ENCODE measurements around the gene SDE2. TPM values are rescaled to one million over a fixed set of nuclear protein-coding genes. Genes with fewer than 3 reads are reported as not detected.
A peak's percentile ranks its signal among the peaks of the same experiment; 100 is the strongest.
"Not testable (repeated sequence)": the region's sequence is repeated elsewhere in the genome, so short reads cannot be mapped to it uniquely, and the experiment has no call there.

SDE2 gene
- total and polyA plus RNA-seq, 12 donors = 4.3 to 32.9 (median 16.9) TPM

DNA sequence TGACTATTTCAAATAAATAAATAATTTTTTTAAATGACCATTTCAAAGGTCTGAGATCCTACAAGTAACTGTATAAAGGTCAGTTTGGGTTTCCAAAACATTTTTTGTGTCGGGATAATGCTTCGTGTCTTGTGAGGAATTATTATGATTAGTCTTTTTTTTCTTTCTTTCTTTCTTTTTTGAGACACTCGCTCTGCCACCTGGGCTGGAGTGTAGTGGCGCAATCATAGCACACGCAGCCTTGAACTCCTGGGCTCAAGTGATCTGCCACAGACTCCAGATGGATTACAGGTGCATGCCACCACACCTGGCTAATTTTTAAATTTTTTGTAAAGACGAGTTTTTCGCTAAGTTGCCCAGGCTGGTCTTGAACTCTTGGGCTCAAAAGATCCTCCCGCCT, 1.9 kb upstream of the SDE2 start:
- H3K27ac ChIP-seq = peak overlapping the region in 2 of 5 donors; percentile 84 to 89
- TF ChIP-seq POLR2A (IDR thresholded peaks at IDR 0.05) = no peak
- H3K9me3 ChIP-seq (replicated peaks in 1 of 3) = no peaks in the 10 kb centered on the region
- 82 to 88% (median 86%) methylated on average over 8 of the region's 8 CpGs for WGBS, 4 donors
- H3K4me1 ChIP-seq (replicated peaks in 1 of 2) = peaks cover 22 to 31% of the 10 kb centered on the region in 2 donors
- DNase-seq = no peak
- peaks cover 0 to 3% of the 10 kb centered on the region in 2 donors for H3K36me3 ChIP-seq (replicated peaks in 1 of 2)
- intact Hi-C loops (cut with DNase I) = loop anchor here in 1 of 2 donors (5.0 kb wide), 1 partner anchor 56 kb away; no protein-coding TSS in a partner anchor
- no peaks in the 10 kb centered on the region for H3K27me3 ChIP-seq
- H3K4me3 ChIP-seq = no peak overlapping the region

DNA sequence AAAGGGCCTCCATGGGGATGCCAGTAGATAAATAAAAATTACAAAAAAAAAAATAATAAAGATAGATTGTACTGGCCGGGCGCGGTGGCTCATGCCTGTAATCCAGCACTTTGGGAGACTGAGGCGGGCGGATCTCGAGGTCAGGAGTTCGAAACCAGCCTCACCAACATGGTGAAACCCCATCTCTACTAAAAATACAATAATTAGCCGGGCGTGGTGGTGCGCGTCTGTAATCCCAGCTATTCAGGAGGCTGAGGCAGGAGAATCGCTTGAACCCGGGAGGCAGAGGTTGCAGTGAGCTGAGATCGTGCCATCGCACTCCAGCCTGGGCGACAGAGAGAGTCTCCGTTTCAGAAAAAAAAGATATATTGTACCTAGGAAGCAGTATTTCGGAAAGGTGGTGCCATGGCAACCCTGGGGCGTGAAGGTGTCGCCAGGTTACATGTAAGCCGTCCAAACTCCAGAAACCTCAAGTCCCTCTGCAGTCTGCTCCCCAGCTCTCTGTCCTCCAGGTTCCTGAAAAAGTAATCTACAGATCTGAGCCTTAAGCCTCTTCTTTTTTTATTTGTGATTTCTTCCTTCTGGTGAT, 1.4 kb upstream of the SDE2 start:
- intact Hi-C loops (cut with DNase I) = loop anchor here in 1 of 2 donors (5.0 kb wide), 1 partner anchor 57 kb away; no protein-coding TSS in a partner anchor
- Histone ChIP-seq H3K4me1 (replicated peaks in 1 of 2) (peaks cover 22 to 36% of the 10 kb centered on the region in 2 donors), H3K27ac (peak overlapping the region in 3 of 5 donors; percentile 16 to 93 (median 92))
- not testable (repeated sequence) for H3K4me3 ChIP-seq; DNase-seq; H3K9me3 ChIP-seq (replicated peaks in 1 of 3); H3K36me3 ChIP-seq (replicated peaks in 1 of 2); H3K27me3 ChIP-seq
- WGBS, 4 donors = 86 to 93% (median 89%) methylated on average over 21 of the region's 21 CpGs

DNA sequence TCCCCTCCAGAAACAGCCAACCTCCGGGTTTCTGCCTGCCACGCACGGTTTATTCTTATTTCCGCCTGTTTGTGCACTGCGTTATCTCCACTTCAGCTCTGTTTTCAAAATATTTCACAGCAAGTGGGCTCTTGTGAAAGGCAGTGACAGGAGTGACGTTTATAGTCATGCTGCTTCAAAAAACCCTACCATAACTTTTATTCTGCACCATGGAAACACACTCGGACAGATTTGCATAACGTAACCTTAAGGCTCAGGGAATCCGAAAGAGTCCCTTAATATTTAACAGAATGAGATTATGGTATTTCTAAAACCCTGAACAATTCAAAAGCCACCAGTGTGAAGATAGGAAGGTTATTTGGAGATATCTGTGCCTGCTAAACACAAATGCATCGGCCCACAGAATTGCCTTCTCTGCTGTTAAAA, 782 bp upstream of the SDE2 start:
- TF ChIP-seq, protein P1, sequence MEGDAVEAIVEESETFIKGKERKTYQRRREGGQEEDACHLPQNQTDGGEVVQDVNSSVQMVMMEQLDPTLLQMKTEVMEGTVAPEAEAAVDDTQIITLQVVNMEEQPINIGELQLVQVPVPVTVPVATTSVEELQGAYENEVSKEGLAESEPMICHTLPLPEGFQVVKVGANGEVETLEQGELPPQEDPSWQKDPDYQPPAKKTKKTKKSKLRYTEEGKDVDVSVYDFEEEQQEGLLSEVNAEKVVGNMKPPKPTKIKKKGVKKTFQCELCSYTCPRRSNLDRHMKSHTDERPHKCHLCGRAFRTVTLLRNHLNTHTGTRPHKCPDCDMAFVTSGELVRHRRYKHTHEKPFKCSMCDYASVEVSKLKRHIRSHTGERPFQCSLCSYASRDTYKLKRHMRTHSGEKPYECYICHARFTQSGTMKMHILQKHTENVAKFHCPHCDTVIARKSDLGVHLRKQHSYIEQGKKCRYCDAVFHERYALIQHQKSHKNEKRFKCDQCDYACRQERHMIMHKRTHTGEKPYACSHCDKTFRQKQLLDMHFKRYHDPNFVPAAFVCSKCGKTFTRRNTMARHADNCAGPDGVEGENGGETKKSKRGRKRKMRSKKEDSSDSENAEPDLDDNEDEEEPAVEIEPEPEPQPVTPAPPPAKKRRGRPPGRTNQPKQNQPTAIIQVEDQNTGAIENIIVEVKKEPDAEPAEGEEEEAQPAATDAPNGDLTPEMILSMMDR (IDR thresholded peaks at IDR 0.05) = no peak
- no peak for TF ChIP-seq POLR2A (IDR thresholded peaks at IDR 0.05)
- Histone ChIP-seq H3K27me3 (no peaks in the 10 kb centered on the region), H3K4me1 (replicated peaks in 1 of 2) (peaks cover 22 to 42% of the 10 kb centered on the region in 2 donors), H3K9me3 (replicated peaks in 1 of 3) (no peaks in the 10 kb centered on the region), H3K36me3 (replicated peaks in 1 of 2) (peaks cover 0 to 6% of the 10 kb centered on the region in 2 donors), H3K27ac (peak overlapping the region; percentile 16 to 93 (median 88)), H3K4me3 (peak overlapping the region in 2 of 4 donors; percentile 72 to 80)
- no peak for DNase-seq
- 41 to 54% (median 44%) methylated on average over 10 of the region's 10 CpGs for WGBS, 4 donors
- intact Hi-C loops (cut with DNase I) = loop anchor here in 1 of 2 donors (5.0 kb wide), 1 partner anchor 57 kb away; no protein-coding TSS in a partner anchor

DNA sequence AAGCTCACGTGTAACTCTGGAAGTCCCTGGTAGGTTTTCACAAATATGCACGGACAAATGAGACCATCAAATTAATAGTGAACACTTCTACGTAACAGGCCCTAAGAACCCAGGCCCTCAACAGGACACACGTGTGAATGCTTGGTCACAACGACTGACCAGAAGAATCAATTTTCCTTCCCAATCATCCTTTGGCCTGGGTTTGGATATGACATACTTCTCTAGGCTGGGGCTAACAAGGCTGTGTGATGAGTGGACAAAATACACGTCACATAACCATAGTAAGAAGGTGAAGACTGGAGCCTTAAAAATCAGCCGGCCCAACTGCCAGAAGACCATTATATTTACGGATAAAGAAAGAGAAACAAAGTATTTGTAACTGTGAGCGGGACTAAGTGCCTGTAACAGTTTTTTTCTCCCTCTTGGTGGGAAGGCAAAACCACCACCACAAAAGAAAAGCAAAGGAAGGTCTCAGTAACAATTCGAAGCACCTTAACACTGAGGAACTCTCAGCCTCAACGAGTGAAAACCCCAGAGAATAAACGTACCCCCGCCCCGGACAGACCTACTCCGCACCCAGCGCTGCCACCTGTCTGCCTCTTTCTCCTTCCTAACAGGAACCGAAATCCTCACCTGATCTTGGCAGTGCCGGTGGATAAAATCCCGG, 450 bp downstream of the SDE2 start:
- 0 to 1% (median 1%) methylated on average over 17 to 19 of the region's 19 CpGs for WGBS, 4 donors
- no peaks in the 10 kb centered on the region for H3K27me3 ChIP-seq
- peaks cover 26 to 42% of the 10 kb centered on the region in 2 donors for H3K4me1 ChIP-seq (replicated peaks in 1 of 2)
- peak in 3 of 7 donors; percentile 24 to 36 (median 26) for DNase-seq
- no peaks in the 10 kb centered on the region for H3K9me3 ChIP-seq (replicated peaks in 1 of 3)
- peaks cover 0 to 19% of the 10 kb centered on the region in 2 donors for H3K36me3 ChIP-seq (replicated peaks in 1 of 2)
- intact Hi-C loops (cut with DNase I) = no loop called here
- peak overlapping the region; percentile 37 to 93 (median 86) for H3K27ac ChIP-seq
- peak overlapping the region; percentile 20 to 80 (median 70) for H3K4me3 ChIP-seq
- no peak for TF ChIP-seq POLR2A (IDR thresholded peaks at IDR 0.05)
- TF ChIP-seq, protein P1 (IDR thresholded peaks at IDR 0.05) = no peak

DNA sequence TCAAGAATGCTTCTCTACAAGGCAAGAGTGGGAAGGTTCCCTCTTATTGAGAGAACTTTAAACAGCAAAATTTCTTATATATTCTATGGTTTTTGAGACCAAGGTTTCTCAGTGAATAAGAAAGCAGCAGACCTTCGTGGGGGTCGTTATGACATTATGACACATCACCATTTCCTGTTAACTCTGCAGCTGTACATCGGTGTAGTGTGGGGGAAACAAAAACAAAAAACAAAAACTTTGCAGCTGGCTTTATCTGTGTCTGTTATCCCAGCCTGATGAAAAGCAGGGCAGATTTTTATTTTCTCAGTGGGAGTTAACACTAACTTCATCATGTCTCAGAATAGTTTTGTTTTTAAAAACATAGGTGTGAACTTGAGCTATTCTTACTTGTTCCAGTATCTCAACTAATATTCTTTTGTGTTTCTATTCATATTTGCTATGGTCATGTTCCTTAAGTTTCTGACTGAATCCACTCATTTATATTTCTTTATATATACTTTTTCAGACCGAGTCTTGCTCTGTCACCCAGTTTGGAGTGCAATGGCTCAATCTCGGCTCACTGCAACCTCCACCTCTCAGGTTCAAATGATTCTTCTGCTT, 2.1 kb downstream of the SDE2 start:
- intact Hi-C loops (cut with DNase I) = no loop called here
- 34 to 45% (median 41%) methylated on average over 5 of the region's 5 CpGs for WGBS, 4 donors
- Histone ChIP-seq H3K27ac (no peak overlapping the region), H3K4me1 (replicated peaks in 1 of 2) (peaks cover 26 to 39% of the 10 kb centered on the region in 2 donors), H3K9me3 (replicated peaks in 1 of 3) (no peaks in the 10 kb centered on the region), H3K4me3 (no peak overlapping the region), H3K27me3 (no peaks in the 10 kb centered on the region), H3K36me3 (replicated peaks in 1 of 2) (peaks cover 0 to 31% of the 10 kb centered on the region in 2 donors)
- no peak for DNase-seq
- no peak for TF ChIP-seq POLR2A (IDR thresholded peaks at IDR 0.05)
- TF ChIP-seq, protein P1 (IDR thresholded peaks at IDR 0.05) = no peak
